Thyroid gland (tissue), 4 donors: Measurements from ENCODE around the gene FAM222A. TPM values are rescaled to one million over a fixed set of nuclear protein-coding genes. Genes with fewer than 3 reads are reported as not detected.

Experiments used
- DNase-seq, 2 donors: peaks; one replicate each; pipeline ENCODE4 v3.0.0-alpha.2; 2019
- H3K27ac ChIP-seq, 3 donors: fragments of 200-600 bp; sonication (generic); 1 replicate in 2 of 3; 2 replicates in 1 of 3; pipeline ENCODE4 v1.5.1; 2016 to 2019; ENCODE audit warnings: mild to moderate bottlenecking in 1 of 3, moderate library complexity in 1 of 3
- H3K27me3 ChIP-seq: fragments of 200-600 bp; sonication (generic); one replicate; pipeline ENCODE4 v1.5.1; 2019
- H3K36me3 ChIP-seq, 2 donors: fragments of 200-600 bp; sonication (generic); one replicate each; pipeline ENCODE4 v1.5.1; 2016 to 2019
- H3K4me1 ChIP-seq, 2 donors: fragments of 200-600 bp; sonication (generic); one replicate each; pipeline ENCODE4 v1.5.1; 2017 to 2019
- H3K4me3 ChIP-seq, 3 donors: fragments of 200-600 bp; sonication (generic); replicated peaks in 1 of 3; 1 replicate in 2 of 3; 2 replicates in 1 of 3; pipeline ENCODE4 v1.5.1; 2016; ENCODE audit warnings: mild to moderate bottlenecking in 1 of 3
- H3K9me3 ChIP-seq: fragments of 200-600 bp; sonication (generic); one replicate; pipeline ENCODE4 v1.5.1; 2017
- CTCF ChIP-seq, 6 experiments: fragments of 200-600 bp in 3 of 6; fragments of 450-650 bp in 3 of 6; sonication (generic) in 3 of 6; IDR thresholded peaks; one replicate each; pipeline ENCODE4 v1.5.1; 2016 to 2019; ENCODE audit warnings: antibody characterized with exemption in 6 of 6, mild to moderate bottlenecking in 2 of 6, inconsistent platforms in 1 of 6, moderate library complexity in 1 of 6
- POLR2A ChIP-seq, 2 donors: fragments of 450-650 bp; IDR thresholded peaks; one replicate each; pipeline ENCODE4 v1.6.1; 2017; ENCODE audit warnings: antibody characterized with exemption in 2 of 2, mild to moderate bottlenecking in 2 of 2, moderate library complexity in 1 of 2
- WGBS, 2 donors: methylation state at CpG; one replicate each; pipeline ENCODE4 v1.1.5; 2017; 5-methylcytosine and 5-hydroxymethylcytosine counted together
- intact Hi-C: fragments of 100-400 bp; cut with DNase I; formaldehyde crosslinking; loops from one replicate; pipeline ENCODE4 v1.15.1; 2023
- total RNA-seq, 4 donors: library from RNA; depleted of rRNA; stranded (reverse); fragments of >200 nt; gene quantifications; one replicate each; pipeline ENCODE4 v1.2.3, GENCODE V29; 2016

FAM222A gene
- total RNA-seq, 4 donors from 2014 or later, result 1.3 to 3.8 (median 1.9) TPM

GRCh38 chr12:109727746-109728726 lies 14.4 kb downstream of the FAM222A start:
- no peaks in the 10 kb centered on the region for H3K27me3 ChIP-seq
- intact Hi-C loops, result no loop called here
- no peaks in the 10 kb centered on the region for H3K4me1 ChIP-seq
- 81 to 83% methylated on average over 11 to 13 of the region's 14 CpGs for WGBS, 2 donors
- TF ChIP-seq CTCF (IDR thresholded peaks at IDR 0.05), result no peak
- TF ChIP-seq POLR2A (IDR thresholded peaks at IDR 0.05), result no peak
- no peaks in the 10 kb centered on the region for H3K9me3 ChIP-seq
- H3K36me3 ChIP-seq, result no peaks in the 10 kb centered on the region
- DNase-seq, result no peak
- H3K4me3 ChIP-seq, result no peak overlapping the region
- no peak overlapping the region for H3K27ac ChIP-seq

GRCh38 chr12:109728921-109729320 lies 15.3 kb downstream of the FAM222A start:
- no peak for DNase-seq

GRCh38 chr12:109729371-109729781 lies 15.8 kb downstream of the FAM222A start:
- no peak for DNase-seq
- Histone ChIP-seq H3K27me3 (no peaks in the 10 kb centered on the region), H3K4me1 (no peaks in the 10 kb centered on the region), H3K36me3 (no peaks in the 10 kb centered on the region), H3K4me3 (no peak overlapping the region), H3K27ac (no peak overlapping the region), H3K9me3 (no peaks in the 10 kb centered on the region)
- 84 to 87% methylated on average over 18 of the region's 18 CpGs for WGBS, 2 donors
- intact Hi-C loops, result no loop called here
- TF ChIP-seq CTCF (IDR thresholded peaks at IDR 0.05) (no peak), POLR2A (IDR thresholded peaks at IDR 0.05) (no peak)

More at GRCh38 chr12:109728921-109729320, 15.3 kb downstream of the FAM222A start:
- no peaks in the 10 kb centered on the region for H3K9me3 ChIP-seq
- H3K4me1 ChIP-seq, result no peaks in the 10 kb centered on the region
- H3K36me3 ChIP-seq, result no peaks in the 10 kb centered on the region
- 71 to 79% methylated on average over 1 of the region's 1 CpG for WGBS, 2 donors
- no peak for TF ChIP-seq CTCF (IDR thresholded peaks at IDR 0.05)
- TF ChIP-seq POLR2A (IDR thresholded peaks at IDR 0.05), result no peak
- no peaks in the 10 kb centered on the region for H3K27me3 ChIP-seq
- H3K27ac ChIP-seq, result no peak overlapping the region
- H3K4me3 ChIP-seq, result no peak overlapping the region
- intact Hi-C loops, result no loop called here

- H3K27me3 ChIP-seq, result no peaks in the 10 kb centered on the region
- H3K9me3 ChIP-seq, result no peaks in the 10 kb centered on the region
- no peaks in the 10 kb centered on the region for H3K4me1 ChIP-seq
- H3K4me3 ChIP-seq, result no peak overlapping the region
- intact Hi-C loops, result no loop called here
- WGBS, 2 donors, result 88% methylated on average over 9 of the region's 9 CpGs
- no peak for TF ChIP-seq CTCF (IDR thresholded peaks at IDR 0.05)
- DNase-seq, result no peak
- H3K36me3 ChIP-seq, result no peaks in the 10 kb centered on the region
- no peak overlapping the region for H3K27ac ChIP-seq
Observed at GRCh38 chr12:109729801-109730200, 16.2 kb downstream of the FAM222A start.
